PFSK-1 (cell line): ENCODE measurements around the gene UPF1.

Source experiments
- FOXP2 ChIP-seq: optimal IDR thresholded peaks from 2 replicates; pipeline ENCODE3; 2011; ENCODE audit warnings: borderline replicate concordance, control low read depth, inconsistent platforms; ENCODE audit not compliant: insufficient read depth; ENCODE audit errors: extremely low read length, extremely low read depth
- POLR2AphosphoS5 ChIP-seq: IDR thresholded peaks from 2 replicates; pipeline ENCODE4 v1.6.1; 2012; ENCODE audit warnings: low read depth, mild to moderate bottlenecking, control low read depth, low read length, moderate library complexity
- REST ChIP-seq, 2 experiments: IDR thresholded peaks; 2 replicates each; pipeline versions ENCODE4 v1.6.1 to v1.8.0; 2011 to 2012; ENCODE audit warnings: low read depth in 2 of 2, low read length in 2 of 2, control low read depth in 1 of 2, inconsistent platforms in 1 of 2, mild to moderate bottlenecking in 1 of 2, moderate library complexity in 1 of 2; ENCODE audit not compliant: insufficient read depth in 1 of 2
- SIN3A ChIP-seq: IDR thresholded peaks from 2 replicates; pipeline ENCODE4 v1.6.1; 2012; ENCODE audit warnings: mild to moderate bottlenecking, low read length, moderate library complexity, borderline replicate concordance; ENCODE audit not compliant: insufficient read depth
- TAF1 ChIP-seq: IDR thresholded peaks from 2 replicates; pipeline ENCODE4 v1.6.1; 2012; ENCODE audit warnings: low read length, control low read depth, borderline replicate concordance; ENCODE audit not compliant: insufficient read depth

Gene UPF1

GRCh38 chr19:18807861-18808331 is 23.9 kb upstream of the UPF1 start:
- no peak for TF ChIP-seq REST (IDR thresholded peaks at IDR 0.05; ENCODE audit: insufficient read depth in 1 of 2, low read depth in 2 of 2, low read length in 2 of 2)
- TF ChIP-seq SIN3A: no peak
- no peak for TF ChIP-seq TAF1
- no peak for TF ChIP-seq FOXP2
- no peak for TF ChIP-seq POLR2AphosphoS5

GRCh38 chr19:18809149-18809868 is 22.4 kb upstream of the UPF1 start:
- TF ChIP-seq SIN3A (no peak), FOXP2 (no peak), REST (IDR thresholded peaks at IDR 0.05; ENCODE audit: insufficient read depth in 1 of 2, low read depth in 2 of 2, low read length in 2 of 2) (no peak), TAF1 (no peak), POLR2AphosphoS5 (no peak)

- TF ChIP-seq TAF1 (no peak), REST (IDR thresholded peaks at IDR 0.05; ENCODE audit: insufficient read depth in 1 of 2, low read depth in 2 of 2, low read length in 2 of 2) (no peak), POLR2AphosphoS5 (no peak), SIN3A (no peak), FOXP2 (no peak)
Observed at GRCh38 chr19:18814063-18814462, 17.7 kb upstream of the UPF1 start.

GRCh38 chr19:18815673-18816072 is 16.1 kb upstream of the UPF1 start:
- TF ChIP-seq REST (IDR thresholded peaks at IDR 0.05; ENCODE audit: insufficient read depth in 1 of 2, low read depth in 2 of 2, low read length in 2 of 2) (no peak), SIN3A (no peak), TAF1 (no peak), FOXP2 (no peak), POLR2AphosphoS5 (no peak)

- TF ChIP-seq REST (IDR thresholded peaks at IDR 0.05; ENCODE audit: insufficient read depth in 1 of 2, low read depth in 2 of 2, low read length in 2 of 2) (no peak), SIN3A (no peak), POLR2AphosphoS5 (no peak), FOXP2 (no peak), TAF1 (no peak)
Observed at GRCh38 chr19:18817574-18817973, 14.2 kb upstream of the UPF1 start.
